Liver (tissue), 9 donors: ENCODE results near the gene BUB1. TPM values are rescaled to one million over a fixed set of nuclear protein-coding genes. Genes with fewer than 3 reads are reported as not detected.

Experiments
- DNase-seq: peaks from one replicate; pipeline ENCODE4 v3.0.0-alpha.2; 2017; ENCODE audit warnings: low spot score
- H3K27ac ChIP-seq, 2 donors: one replicate each; pipeline ENCODE4 v1.7.0; 2013; ENCODE audit warnings: inconsistent platforms in 2 of 2, low read length in 2 of 2, control low read depth in 1 of 2, low read depth in 1 of 2, mild to moderate bottlenecking in 1 of 2
- H3K27me3 ChIP-seq, 4 donors: one replicate each; pipeline versions ENCODE4 v1.6.1 to v1.7.0; 2013; ENCODE audit warnings: low read length in 3 of 4, inconsistent platforms in 1 of 4, mild to moderate bottlenecking in 1 of 4, moderate library complexity in 1 of 4; ENCODE audit not compliant: control insufficient read depth in 4 of 4, insufficient read depth in 4 of 4
- H3K36me3 ChIP-seq, 4 donors: one replicate each; pipeline versions ENCODE4 v1.6.1 to v1.7.0; 2013; ENCODE audit warnings: low read length in 3 of 4, mild to moderate bottlenecking in 3 of 4, low read depth in 1 of 4, moderate library complexity in 1 of 4; ENCODE audit not compliant: control insufficient read depth in 4 of 4, insufficient read depth in 3 of 4
- H3K4me1 ChIP-seq, 4 donors: one replicate each; pipeline versions ENCODE4 v1.6.1 to v1.7.0; 2013; ENCODE audit warnings: low read length in 3 of 4, mild to moderate bottlenecking in 3 of 4, moderate library complexity in 1 of 4; ENCODE audit not compliant: control insufficient read depth in 4 of 4, insufficient read depth in 4 of 4
- H3K4me3 ChIP-seq, 3 donors: one replicate each; pipeline versions ENCODE4 v1.6.1 to v1.7.0; 2013; ENCODE audit warnings: low read length in 3 of 3, control low read depth in 1 of 3, low read depth in 1 of 3, mild to moderate bottlenecking in 1 of 3
- H3K9ac ChIP-seq, 2 donors: one replicate each; pipeline ENCODE4 v1.7.0; 2013; ENCODE audit warnings: low read length in 2 of 2, mild to moderate bottlenecking in 2 of 2, moderate library complexity in 2 of 2, control low read depth in 1 of 2, low read depth in 1 of 2
- H3K9me3 ChIP-seq, 4 donors: one replicate each; pipeline versions ENCODE4 v1.6.1 to v1.7.0; 2013; ENCODE audit warnings: low read length in 3 of 4; ENCODE audit not compliant: control insufficient read depth in 4 of 4
- FOXA1 ChIP-seq: IDR thresholded peaks from 2 replicates; pipeline ENCODE4 v1.6.1; 2016; ENCODE audit warnings: antibody characterized with exemption
- GABPA ChIP-seq, 2 donors: IDR thresholded peaks in 1 of 2; conservative IDR thresholded peaks in 1 of 2; 2 replicates each; pipeline ENCODE4 v1.6.1; 2016; ENCODE audit warnings: antibody characterized with exemption in 2 of 2, mild to moderate bottlenecking in 1 of 2, moderate library complexity in 1 of 2
- HNF4A ChIP-seq, 2 donors: conservative IDR thresholded peaks; 2 replicates each; pipeline ENCODE4 v1.6.1; 2016; ENCODE audit warnings: antibody characterized with exemption in 2 of 2, mild to moderate bottlenecking in 2 of 2
- HNF4G ChIP-seq: IDR thresholded peaks from 2 replicates; pipeline ENCODE4 v1.6.1; 2016; ENCODE audit warnings: antibody characterized with exemption
- JUND ChIP-seq, 2 donors: IDR thresholded peaks; 2 replicates each; pipeline ENCODE4 v1.6.1; 2016; ENCODE audit warnings: antibody characterized with exemption in 2 of 2
- NR2F2 ChIP-seq: IDR thresholded peaks from 2 replicates; pipeline ENCODE4 v1.6.1; 2016; ENCODE audit warnings: antibody characterized with exemption
- RXRA ChIP-seq, 2 donors: IDR thresholded peaks; 2 replicates each; pipeline ENCODE4 v1.6.1; 2017 to 2018; ENCODE audit warnings: antibody characterized with exemption in 2 of 2, mild to moderate bottlenecking in 1 of 2
- TAF1 ChIP-seq: conservative IDR thresholded peaks from 2 replicates; pipeline ENCODE4 v1.6.1; 2016; ENCODE audit warnings: antibody characterized with exemption, mild to moderate bottlenecking
- YY1 ChIP-seq: IDR thresholded peaks from 2 replicates; pipeline ENCODE4 v1.6.1; 2016; ENCODE audit warnings: antibody characterized with exemption, mild to moderate bottlenecking
- WGBS: extraction: QIAGEN DNeasy Blood & Tissue Kit; methylation state at CpG from one replicate; pipeline ENCODE4 v1.1.7; 2013; 5-methylcytosine and 5-hydroxymethylcytosine counted together
- polyA plus RNA-seq, 2 donors: library from polyadenylated mRNA; stranded (reverse) in 1 of 2; unstranded in 1 of 2; fragments of 200-250 nt in 1 of 2; fragments of >200 nt in 1 of 2; fragmentation: Nextera tagmentation in 1 of 2; extraction: Ambion mirVana in 1 of 2; gene quantifications; one replicate each; pipeline versions ENCODE4 v1.2.1 to v1.2.3, GENCODE V29; 2013 to 2015
- total RNA-seq, 2 donors: library from RNA; depleted of rRNA; stranded (reverse); fragments of >200 nt; gene quantifications; one replicate each; pipeline ENCODE4 v1.2.3, GENCODE V29; 2014
- TF ChIP-seq, protein P1 (sequence below): IDR thresholded peaks from 2 replicates; pipeline ENCODE4 v1.6.1; 2016; ENCODE audit warnings: antibody characterized with exemption, mild to moderate bottlenecking
- TF ChIP-seq, protein P2 (sequence below): fragments of 150-350 bp; IDR thresholded peaks from 2 replicates; pipeline ENCODE4 v1.5.1; 2017; ENCODE audit warnings: improper control_type of control experiment, low read depth, low read length; ENCODE audit not compliant: missing input control
- TF ChIP-seq, protein P3 (sequence below): IDR thresholded peaks from 2 replicates; pipeline ENCODE4 v1.6.1; 2016; ENCODE audit warnings: antibody characterized with exemption
- TF ChIP-seq, protein P4 (sequence below): IDR thresholded peaks from 2 replicates; pipeline ENCODE4 v1.6.1; 2016; ENCODE audit warnings: antibody characterized with exemption
- TF ChIP-seq, protein P5 (sequence below): IDR thresholded peaks from 2 replicates; pipeline ENCODE4 v1.6.1; 2016; ENCODE audit warnings: antibody characterized with exemption
- donor health status: healthy.
- donor health status: healthy.
- donor health status: healthy.
- donor health status: healthy.
- donor health status: healthy.

The BUB1 gene
- total and polyA plus RNA-seq, 4 donors, result 0.08 to 46.1 (median 1.1) TPM

DNA sequence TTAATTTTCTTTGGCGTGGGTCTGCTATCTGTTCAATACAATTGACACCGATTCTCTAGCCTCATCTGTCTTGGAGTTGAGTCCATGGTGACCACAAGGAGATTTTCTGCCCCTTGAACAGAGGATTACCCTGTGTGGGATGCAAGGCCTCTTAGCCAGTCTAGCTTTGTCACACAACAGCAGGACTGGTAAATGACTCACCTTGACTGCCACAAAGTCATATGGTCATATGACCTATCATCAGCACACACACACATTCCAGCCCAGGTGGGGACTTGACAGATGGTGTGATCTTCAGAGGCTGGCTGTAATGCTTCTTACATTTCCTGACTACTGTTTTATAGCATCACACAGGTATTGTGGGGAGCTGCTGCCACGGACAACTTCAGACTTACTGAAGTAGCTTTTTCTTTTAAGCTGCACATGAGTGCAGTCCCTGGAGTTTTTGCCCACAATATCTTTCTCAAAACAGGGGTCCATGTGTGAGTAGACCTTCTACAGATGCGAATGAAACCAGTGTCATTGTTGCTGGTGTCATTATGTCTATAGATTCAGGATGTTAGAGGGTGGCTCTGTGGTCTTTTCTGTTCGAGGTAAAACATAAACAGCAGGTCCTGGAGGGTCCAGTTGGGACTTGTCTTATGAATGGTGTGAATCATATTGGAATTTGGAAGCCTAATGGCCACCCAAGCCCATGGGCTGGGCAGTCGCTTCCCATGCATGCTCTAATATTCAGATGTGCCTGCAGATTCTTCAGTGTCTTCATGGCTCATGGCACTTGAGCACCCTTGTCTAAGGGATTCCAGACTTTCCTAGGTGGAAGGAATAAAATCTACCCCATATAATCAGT, 35.9 kb upstream of the BUB1 start:
- no peak overlapping the region for H3K4me3 ChIP-seq
- DNase-seq, result no peak
- H3K27ac ChIP-seq, result no peak overlapping the region
- TF ChIP-seq, protein P1, sequence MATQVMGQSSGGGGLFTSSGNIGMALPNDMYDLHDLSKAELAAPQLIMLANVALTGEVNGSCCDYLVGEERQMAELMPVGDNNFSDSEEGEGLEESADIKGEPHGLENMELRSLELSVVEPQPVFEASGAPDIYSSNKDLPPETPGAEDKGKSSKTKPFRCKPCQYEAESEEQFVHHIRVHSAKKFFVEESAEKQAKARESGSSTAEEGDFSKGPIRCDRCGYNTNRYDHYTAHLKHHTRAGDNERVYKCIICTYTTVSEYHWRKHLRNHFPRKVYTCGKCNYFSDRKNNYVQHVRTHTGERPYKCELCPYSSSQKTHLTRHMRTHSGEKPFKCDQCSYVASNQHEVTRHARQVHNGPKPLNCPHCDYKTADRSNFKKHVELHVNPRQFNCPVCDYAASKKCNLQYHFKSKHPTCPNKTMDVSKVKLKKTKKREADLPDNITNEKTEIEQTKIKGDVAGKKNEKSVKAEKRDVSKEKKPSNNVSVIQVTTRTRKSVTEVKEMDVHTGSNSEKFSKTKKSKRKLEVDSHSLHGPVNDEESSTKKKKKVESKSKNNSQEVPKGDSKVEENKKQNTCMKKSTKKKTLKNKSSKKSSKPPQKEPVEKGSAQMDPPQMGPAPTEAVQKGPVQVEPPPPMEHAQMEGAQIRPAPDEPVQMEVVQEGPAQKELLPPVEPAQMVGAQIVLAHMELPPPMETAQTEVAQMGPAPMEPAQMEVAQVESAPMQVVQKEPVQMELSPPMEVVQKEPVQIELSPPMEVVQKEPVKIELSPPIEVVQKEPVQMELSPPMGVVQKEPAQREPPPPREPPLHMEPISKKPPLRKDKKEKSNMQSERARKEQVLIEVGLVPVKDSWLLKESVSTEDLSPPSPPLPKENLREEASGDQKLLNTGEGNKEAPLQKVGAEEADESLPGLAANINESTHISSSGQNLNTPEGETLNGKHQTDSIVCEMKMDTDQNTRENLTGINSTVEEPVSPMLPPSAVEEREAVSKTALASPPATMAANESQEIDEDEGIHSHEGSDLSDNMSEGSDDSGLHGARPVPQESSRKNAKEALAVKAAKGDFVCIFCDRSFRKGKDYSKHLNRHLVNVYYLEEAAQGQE, result no peak
- TF ChIP-seq YY1, result no peak
- no peak for TF ChIP-seq JUND (IDR thresholded peaks at IDR 0.05)
- no peak for TF ChIP-seq HNF4A (conservative IDR thresholded peaks at IDR 0.05)
- TF ChIP-seq, protein P2, sequence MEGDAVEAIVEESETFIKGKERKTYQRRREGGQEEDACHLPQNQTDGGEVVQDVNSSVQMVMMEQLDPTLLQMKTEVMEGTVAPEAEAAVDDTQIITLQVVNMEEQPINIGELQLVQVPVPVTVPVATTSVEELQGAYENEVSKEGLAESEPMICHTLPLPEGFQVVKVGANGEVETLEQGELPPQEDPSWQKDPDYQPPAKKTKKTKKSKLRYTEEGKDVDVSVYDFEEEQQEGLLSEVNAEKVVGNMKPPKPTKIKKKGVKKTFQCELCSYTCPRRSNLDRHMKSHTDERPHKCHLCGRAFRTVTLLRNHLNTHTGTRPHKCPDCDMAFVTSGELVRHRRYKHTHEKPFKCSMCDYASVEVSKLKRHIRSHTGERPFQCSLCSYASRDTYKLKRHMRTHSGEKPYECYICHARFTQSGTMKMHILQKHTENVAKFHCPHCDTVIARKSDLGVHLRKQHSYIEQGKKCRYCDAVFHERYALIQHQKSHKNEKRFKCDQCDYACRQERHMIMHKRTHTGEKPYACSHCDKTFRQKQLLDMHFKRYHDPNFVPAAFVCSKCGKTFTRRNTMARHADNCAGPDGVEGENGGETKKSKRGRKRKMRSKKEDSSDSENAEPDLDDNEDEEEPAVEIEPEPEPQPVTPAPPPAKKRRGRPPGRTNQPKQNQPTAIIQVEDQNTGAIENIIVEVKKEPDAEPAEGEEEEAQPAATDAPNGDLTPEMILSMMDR, result no peak
- no peak for TF ChIP-seq FOXA1
- H3K36me3 ChIP-seq, result no peaks in the 10 kb centered on the region
- H3K27me3 ChIP-seq, result no peaks in the 10 kb centered on the region
- H3K4me1 ChIP-seq, result peaks cover 0 to 12% (median 5%) of the 10 kb centered on the region in 4 donors
- no peak overlapping the region for H3K9ac ChIP-seq
- no peaks in the 10 kb centered on the region for H3K9me3 ChIP-seq
- WGBS, result 84% methylated on average over 6 of the region's 6 CpGs

DNA sequence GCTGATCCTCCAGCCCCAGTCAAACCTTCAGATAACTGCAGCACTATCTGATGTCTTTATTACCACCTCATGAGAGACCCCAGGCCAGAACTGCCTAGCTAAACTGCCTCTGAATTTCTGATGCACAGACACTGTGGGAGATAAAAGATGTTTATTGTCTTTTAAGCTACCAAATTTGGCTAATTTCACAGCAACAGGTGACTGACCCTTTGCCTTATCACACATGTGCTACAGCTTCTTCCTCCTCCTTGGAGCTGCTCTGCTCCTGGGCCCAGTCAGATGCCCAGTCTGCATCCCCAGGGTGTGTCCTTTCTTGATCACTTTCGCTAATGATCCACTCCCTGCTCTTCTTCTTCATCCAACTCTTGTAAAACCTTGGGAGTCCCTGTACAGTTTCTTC, 34.9 kb upstream of the BUB1 start:
- H3K4me1 ChIP-seq, result peaks cover 0 to 8% (median 5%) of the 10 kb centered on the region in 4 donors
- H3K36me3 ChIP-seq, result no peaks in the 10 kb centered on the region
- H3K27me3 ChIP-seq, result no peaks in the 10 kb centered on the region
- TF ChIP-seq, protein P3, sequence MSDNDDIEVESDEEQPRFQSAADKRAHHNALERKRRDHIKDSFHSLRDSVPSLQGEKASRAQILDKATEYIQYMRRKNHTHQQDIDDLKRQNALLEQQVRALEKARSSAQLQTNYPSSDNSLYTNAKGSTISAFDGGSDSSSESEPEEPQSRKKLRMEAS, result no peak
- no peaks in the 10 kb centered on the region for H3K9me3 ChIP-seq
- H3K4me3 ChIP-seq, result no peak overlapping the region
- 91% methylated on average over 1 of the region's 1 CpG for WGBS
- H3K27ac ChIP-seq, result no peak overlapping the region
- DNase-seq, result no peak
- H3K9ac ChIP-seq, result no peak overlapping the region

DNA sequence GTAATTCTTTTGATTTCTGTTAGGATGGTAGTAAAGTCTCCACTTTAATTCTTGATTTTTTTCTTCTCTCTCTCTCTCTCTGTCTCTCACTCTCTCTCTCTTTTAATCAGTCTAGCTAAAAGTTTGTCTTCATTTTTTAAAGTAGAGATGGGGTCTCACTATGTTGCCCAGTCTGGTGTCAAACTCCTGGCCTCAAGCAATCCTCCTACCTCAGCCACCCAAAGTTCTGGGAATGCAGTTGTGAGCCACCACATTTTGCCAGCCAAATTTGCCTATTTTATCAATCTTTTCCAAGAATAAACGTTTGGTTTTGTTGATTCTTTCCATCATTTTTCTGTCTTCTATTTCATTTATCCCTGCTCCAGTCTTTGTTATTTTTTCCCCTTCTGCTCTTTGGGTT, 30.6 kb upstream of the BUB1 start:
- Histone ChIP-seq H3K4me1 (no peaks in the 10 kb centered on the region), H3K9me3 (no peaks in the 10 kb centered on the region), H3K9ac (no peak overlapping the region), H3K27me3 (no peaks in the 10 kb centered on the region), H3K36me3 (no peaks in the 10 kb centered on the region), H3K27ac (no peak overlapping the region), H3K4me3 (no peak overlapping the region)
- TF ChIP-seq GABPA (IDR thresholded peaks at IDR 0.05 in 1 of 2, conservative IDR thresholded peaks at IDR 0.05 in 1 of 2), result no peak
- TF ChIP-seq FOXA1, result no peak
- no peak for TF ChIP-seq JUND (IDR thresholded peaks at IDR 0.05)
- no peak for TF ChIP-seq RXRA (IDR thresholded peaks at IDR 0.05)
- TF ChIP-seq, protein P4, sequence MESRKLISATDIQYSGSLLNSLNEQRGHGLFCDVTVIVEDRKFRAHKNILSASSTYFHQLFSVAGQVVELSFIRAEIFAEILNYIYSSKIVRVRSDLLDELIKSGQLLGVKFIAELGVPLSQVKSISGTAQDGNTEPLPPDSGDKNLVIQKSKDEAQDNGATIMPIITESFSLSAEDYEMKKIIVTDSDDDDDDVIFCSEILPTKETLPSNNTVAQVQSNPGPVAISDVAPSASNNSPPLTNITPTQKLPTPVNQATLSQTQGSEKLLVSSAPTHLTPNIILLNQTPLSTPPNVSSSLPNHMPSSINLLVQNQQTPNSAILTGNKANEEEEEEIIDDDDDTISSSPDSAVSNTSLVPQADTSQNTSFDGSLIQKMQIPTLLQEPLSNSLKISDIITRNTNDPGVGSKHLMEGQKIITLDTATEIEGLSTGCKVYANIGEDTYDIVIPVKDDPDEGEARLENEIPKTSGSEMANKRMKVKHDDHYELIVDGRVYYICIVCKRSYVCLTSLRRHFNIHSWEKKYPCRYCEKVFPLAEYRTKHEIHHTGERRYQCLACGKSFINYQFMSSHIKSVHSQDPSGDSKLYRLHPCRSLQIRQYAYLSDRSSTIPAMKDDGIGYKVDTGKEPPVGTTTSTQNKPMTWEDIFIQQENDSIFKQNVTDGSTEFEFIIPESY, result no peak
- TF ChIP-seq HNF4A (conservative IDR thresholded peaks at IDR 0.05), result no peak
- no peak for TF ChIP-seq HNF4G
- TF ChIP-seq NR2F2, result no peak
- TF ChIP-seq, protein P5, sequence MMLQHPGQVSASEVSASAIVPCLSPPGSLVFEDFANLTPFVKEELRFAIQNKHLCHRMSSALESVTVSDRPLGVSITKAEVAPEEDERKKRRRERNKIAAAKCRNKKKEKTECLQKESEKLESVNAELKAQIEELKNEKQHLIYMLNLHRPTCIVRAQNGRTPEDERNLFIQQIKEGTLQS, result no peak
- TF ChIP-seq TAF1, result no peak
- WGBS, result 25% methylated on average over 1 of the region's 1 CpG
- DNase-seq, result no peak
